Stomach smooth muscle (tissue), 2 donors: Measurements from ENCODE around the gene P3H1.

Experiments
- H3K27ac ChIP-seq: one replicate; pipeline ENCODE4 v1.7.0; 2013; ENCODE audit warnings: mild to moderate bottlenecking, low read length, inconsistent platforms
- H3K27me3 ChIP-seq, 2 donors: one replicate each; pipeline ENCODE4 v1.7.0; 2013; ENCODE audit warnings: low read length in 2 of 2; ENCODE audit not compliant: insufficient read depth in 2 of 2, control insufficient read depth in 1 of 2
- H3K36me3 ChIP-seq, 2 donors: one replicate each; pipeline ENCODE4 v1.7.0; 2013; ENCODE audit warnings: low read length in 2 of 2; ENCODE audit not compliant: control insufficient read depth in 2 of 2, insufficient read depth in 2 of 2
- H3K4me1 ChIP-seq: one replicate; pipeline ENCODE4 v1.7.0; 2013; ENCODE audit warnings: low read length; ENCODE audit not compliant: control insufficient read depth, insufficient read depth
- H3K4me3 ChIP-seq, 2 donors: one replicate each; pipeline ENCODE4 v1.7.0; 2013; ENCODE audit warnings: low read length in 2 of 2
- H3K9ac ChIP-seq, 2 donors: one replicate each; pipeline ENCODE4 v1.7.0; 2013; ENCODE audit warnings: low read length in 2 of 2, mild to moderate bottlenecking in 1 of 2
- H3K9me3 ChIP-seq, 2 donors: one replicate each; pipeline ENCODE4 v1.7.0; 2013; ENCODE audit warnings: low read length in 2 of 2; ENCODE audit not compliant: control insufficient read depth in 2 of 2
- donor health status: healthy.
- donor health status: Pancreatic carcinoma.

Gene P3H1

DNA sequence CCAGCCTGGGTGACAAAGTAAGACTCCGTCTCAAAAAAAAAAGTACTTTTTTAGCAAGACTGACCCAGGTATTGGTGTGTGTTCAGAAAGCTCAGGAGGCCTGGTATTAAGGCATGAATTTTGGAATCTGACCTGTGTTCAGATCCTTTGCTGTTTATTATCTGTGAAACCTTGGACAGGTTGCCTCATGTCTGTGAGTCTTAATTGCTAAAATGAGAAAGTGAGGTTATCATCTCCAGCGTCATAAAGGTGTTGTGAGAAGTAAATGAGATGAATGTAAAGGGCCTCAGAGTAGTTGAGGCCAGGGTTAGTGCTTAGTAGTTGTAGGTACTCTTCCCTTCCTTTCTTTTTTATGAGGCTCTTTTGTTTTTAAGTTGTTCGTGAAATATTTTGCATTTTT, 3.0 kb upstream of the P3H1 start:
- Histone ChIP-seq H3K9me3 (no peaks in the 10 kb centered on the region), H3K4me1 (peaks cover 13% of the 10 kb centered on the region), H3K27ac (no peak overlapping the region), H3K27me3 (no peaks in the 10 kb centered on the region), H3K36me3 (peaks cover 2 to 9% of the 10 kb centered on the region in 2 donors), H3K4me3 (no peak overlapping the region), H3K9ac (no peak overlapping the region)

DNA sequence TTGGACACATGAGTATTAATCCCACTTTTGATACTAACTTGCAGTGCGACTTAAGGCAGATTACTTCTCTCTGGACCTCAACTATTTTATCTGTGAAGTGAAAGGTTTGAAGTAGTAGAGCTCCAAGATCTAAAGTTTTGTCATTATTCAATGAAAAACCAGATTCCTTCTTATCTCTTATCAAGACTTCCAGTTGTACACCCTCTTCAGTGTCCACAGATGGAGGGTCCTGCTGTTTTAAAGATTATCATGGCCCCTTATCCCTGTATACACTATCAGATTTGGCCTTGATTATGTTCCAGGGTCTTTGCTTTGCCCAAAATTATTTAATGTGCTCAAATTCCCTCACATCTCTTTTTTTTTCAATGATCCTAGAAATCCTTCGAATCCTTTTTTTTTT, 1.3 kb upstream of the P3H1 start:
- Histone ChIP-seq H3K9ac (peak overlapping the region; percentile 80 to 89), H3K4me1 (peaks cover 18% of the 10 kb centered on the region), H3K27ac (no peak overlapping the region), H3K9me3 (no peaks in the 10 kb centered on the region), H3K36me3 (no peaks in the 10 kb centered on the region), H3K27me3 (no peaks in the 10 kb centered on the region), H3K4me3 (peak overlapping the region; percentile 81 to 96)

DNA sequence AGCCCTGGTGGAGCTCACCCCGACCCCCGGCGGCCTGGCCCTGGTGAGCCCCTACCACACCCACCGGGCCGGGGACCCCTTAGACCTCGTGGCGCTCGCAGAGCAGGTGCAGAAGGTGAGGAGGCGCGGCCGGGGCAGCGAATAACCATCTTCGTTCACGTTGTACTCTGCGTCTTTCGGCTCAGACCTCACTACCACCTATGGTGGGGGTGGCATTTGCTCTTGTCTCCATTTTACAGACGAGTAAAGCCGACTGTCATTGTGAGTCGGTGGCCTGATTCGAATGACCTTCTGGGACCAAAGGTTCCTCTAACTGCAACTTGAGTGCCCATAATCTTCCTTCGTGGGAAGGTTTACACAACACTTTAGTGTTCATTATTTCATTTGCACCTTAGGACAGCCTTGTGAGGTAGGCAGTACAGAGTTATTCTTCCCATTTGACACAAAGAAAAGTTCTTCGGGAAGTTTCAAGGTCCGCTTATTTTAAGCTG, 727 bp upstream of the P3H1 start:
- no peaks in the 10 kb centered on the region for H3K36me3 ChIP-seq
- no peaks in the 10 kb centered on the region for H3K27me3 ChIP-seq
- H3K27ac ChIP-seq: peak overlapping the region; percentile 82
- peak overlapping the region; percentile 80 to 89 for H3K9ac ChIP-seq
- no peaks in the 10 kb centered on the region for H3K9me3 ChIP-seq
- peak overlapping the region; percentile 81 to 96 for H3K4me3 ChIP-seq
- peaks cover 18% of the 10 kb centered on the region for H3K4me1 ChIP-seq

DNA sequence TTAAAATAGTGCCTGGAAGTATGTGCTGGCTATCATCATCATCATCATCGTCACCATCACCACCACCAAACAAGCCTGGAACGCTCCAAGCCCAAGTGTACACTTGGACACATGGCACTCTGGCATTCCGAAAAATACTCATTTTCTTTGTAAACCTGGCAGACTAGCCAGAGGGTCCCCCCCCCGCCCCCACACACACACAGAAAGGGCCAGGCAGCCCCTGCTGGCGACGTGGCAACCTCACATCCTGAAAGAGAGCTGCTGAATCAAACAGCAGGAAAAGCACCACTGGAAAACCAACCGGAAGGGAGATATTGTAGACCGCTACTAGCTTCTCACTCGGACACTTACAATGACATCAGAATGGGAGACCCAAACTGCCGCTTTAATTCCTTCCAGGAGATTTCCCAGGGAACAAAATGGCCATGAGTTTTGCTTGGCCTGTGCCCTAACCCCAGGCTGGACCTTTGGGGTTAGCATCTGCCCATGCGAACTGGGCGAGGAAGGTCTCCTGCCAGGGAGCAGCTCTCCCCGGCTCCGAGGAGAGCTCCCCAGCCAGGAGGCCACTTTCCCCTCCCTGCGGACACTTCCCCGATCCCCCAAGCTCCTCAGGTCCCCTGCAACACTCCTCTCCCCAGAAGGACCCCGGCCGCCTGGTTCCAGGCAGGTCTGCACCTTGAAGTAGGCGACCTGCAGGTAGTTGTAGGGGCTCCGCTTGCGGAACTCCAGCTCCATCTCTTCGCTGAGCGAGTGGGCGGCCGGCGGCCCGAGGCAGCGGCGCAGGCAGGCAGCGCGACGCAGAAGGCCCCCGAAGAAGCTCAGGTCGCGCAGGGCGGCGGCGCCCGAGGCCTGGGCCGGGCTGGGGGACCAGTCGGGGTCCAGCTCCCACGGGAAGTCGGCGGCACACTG, 742 bp downstream of the P3H1 start:
- peak overlapping the region; percentile 75 to 96 for H3K4me3 ChIP-seq
- H3K27ac ChIP-seq: peak overlapping the region; percentile 76
- H3K9me3 ChIP-seq: no peaks in the 10 kb centered on the region
- peak overlapping the region; percentile 80 to 84 for H3K9ac ChIP-seq
- peaks cover 18% of the 10 kb centered on the region for H3K4me1 ChIP-seq
- peaks cover 0 to 3% of the 10 kb centered on the region in 2 donors for H3K36me3 ChIP-seq
- H3K27me3 ChIP-seq: no peaks in the 10 kb centered on the region

DNA sequence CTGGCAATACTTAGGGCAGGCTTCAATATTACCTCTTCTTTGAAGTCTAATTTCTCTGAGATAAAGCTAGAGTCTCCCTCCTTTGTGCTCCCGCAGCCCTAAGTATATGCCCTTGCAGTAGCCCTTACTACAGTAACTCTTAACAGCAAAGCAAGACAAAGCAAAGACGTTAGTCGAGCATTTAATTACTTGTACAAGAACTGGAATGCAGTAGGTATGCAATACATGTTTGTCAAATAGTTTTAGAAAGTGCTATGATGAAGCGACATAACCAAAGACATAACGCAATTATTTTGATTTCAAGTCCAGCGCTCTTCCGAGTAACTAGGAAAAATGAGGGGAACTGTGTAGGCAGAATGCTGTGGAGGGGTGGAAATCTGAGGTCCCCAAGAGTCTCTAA, 1.6 kb downstream of the P3H1 start:
- peaks cover under 1 to 3% of the 10 kb centered on the region in 2 donors for H3K36me3 ChIP-seq
- H3K4me1 ChIP-seq: peaks cover 18% of the 10 kb centered on the region
- H3K9ac ChIP-seq: peak overlapping the region; percentile 80 to 84
- peak overlapping the region; percentile 75 to 96 for H3K4me3 ChIP-seq
- H3K27ac ChIP-seq: peak overlapping the region; percentile 76
- no peaks in the 10 kb centered on the region for H3K9me3 ChIP-seq
- no peaks in the 10 kb centered on the region for H3K27me3 ChIP-seq

DNA sequence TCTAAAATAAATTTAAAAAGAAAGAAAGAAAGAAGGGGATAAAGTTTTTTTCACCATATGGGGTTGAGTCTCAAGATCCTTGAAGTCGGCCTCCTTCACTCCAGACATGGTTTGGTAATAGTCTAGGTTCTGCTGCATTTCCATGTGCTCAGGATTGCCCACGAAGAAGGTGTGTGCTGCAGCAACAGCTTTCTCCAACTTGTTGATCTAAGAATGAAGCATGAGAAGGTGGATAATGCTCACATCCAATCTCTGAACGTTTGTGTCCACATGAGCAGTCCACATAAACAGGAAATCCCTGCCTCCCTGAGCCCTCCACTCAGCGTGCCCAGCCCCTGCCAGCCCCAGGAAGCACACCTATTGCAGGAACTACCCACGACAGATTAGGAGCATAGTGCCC, 4.6 kb downstream of the P3H1 start:
- Histone ChIP-seq H3K9ac (no peak overlapping the region), H3K36me3 (peaks cover 19 to 23% of the 10 kb centered on the region in 2 donors), H3K27ac (no peak overlapping the region), H3K4me1 (peaks cover 18% of the 10 kb centered on the region), H3K9me3 (no peaks in the 10 kb centered on the region), H3K4me3 (no peak overlapping the region), H3K27me3 (no peaks in the 10 kb centered on the region)

DNA sequence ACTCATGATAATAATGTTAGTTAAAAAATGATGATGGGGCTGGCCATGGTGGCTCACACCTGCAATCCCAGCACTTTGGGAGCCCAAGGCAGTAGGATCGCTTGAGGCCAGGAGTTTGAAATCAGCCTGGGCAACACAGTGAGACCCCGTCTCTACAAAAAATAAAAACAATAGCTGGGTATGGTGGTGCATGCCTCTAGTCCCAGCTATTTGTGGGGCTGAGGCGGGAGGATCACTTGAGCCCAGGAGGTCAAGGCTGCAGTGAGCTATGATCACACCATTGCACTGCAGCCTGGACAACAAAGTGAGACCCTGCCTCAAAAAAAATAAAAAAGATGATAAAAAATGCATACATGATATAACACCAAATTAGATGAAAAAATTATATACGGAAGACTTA, 5.3 kb downstream of the P3H1 start:
- Histone ChIP-seq H3K4me3 (no peak overlapping the region), H3K4me1 (peaks cover 18% of the 10 kb centered on the region), H3K36me3 (peaks cover 20 to 25% of the 10 kb centered on the region in 2 donors), H3K9ac (no peak overlapping the region), H3K9me3 (no peaks in the 10 kb centered on the region), H3K27ac (no peak overlapping the region), H3K27me3 (no peaks in the 10 kb centered on the region)

DNA sequence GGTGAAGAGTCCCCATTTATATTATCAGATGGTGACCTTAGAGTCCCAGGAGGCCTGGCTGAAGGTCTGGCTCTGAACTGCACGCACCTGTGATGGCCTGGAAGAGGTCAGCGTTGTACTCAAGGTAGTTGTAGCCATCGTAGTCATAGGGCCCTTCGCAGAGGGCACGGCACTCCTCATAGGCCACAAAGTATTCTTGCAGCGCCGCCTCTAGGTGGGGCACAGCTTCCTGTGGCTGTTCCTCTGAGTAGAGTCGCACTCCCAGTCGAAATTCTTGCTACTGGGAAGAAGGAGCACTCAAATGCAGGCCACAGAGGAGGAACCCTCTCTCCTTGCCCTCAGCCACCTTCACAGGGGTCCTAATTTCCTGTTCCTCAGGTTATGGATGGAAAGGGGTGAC, 7.7 kb downstream of the P3H1 start:
- H3K9me3 ChIP-seq: no peaks in the 10 kb centered on the region
- no peak overlapping the region for H3K27ac ChIP-seq
- H3K36me3 ChIP-seq: peaks cover 44 to 49% of the 10 kb centered on the region in 2 donors
- H3K9ac ChIP-seq: no peak overlapping the region
- H3K27me3 ChIP-seq: no peaks in the 10 kb centered on the region
- H3K4me3 ChIP-seq: no peak overlapping the region
- H3K4me1 ChIP-seq: no peaks in the 10 kb centered on the region

DNA sequence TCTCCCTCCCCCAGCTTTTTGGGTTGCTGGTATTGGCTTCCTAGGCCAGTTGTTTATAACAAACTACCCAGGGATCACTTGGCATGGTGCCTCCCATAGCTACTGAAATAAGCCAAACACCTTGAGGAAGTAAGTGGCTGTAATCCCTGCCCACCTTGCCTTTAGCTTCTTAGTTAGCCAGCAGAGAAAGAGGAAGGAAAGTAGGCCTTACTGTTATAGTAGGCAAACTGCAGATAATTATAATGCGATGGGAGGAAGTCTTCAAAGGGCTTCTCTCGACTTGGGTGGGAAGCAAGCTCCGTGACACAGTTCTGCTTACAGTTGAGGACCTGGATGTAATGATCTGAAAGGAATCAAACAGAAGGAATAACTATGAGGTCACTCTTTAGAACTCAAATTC, 8.2 kb downstream of the P3H1 start:
- Histone ChIP-seq H3K9me3 (no peaks in the 10 kb centered on the region), H3K4me3 (no peak overlapping the region), H3K36me3 (peaks cover 47 to 53% of the 10 kb centered on the region in 2 donors), H3K9ac (no peak overlapping the region), H3K4me1 (no peaks in the 10 kb centered on the region), H3K27ac (no peak overlapping the region), H3K27me3 (no peaks in the 10 kb centered on the region)

DNA sequence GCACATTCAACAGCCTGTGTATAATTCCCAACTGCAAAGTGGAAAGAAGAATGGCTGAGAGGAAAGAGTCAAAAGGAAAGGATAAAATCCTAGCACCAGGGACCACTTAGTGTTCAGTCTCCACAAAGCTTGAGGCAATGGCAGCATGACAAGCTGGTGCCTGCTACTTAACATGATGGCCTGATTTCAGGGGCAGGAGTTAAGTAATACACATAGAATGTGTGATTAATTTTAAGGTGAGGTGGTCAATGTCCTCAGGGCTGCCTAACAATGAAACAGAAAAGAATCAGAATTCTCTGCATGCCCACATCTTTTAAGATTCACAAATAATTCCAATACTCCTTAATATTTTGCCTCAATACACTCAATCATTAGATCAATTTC, 8.9 kb downstream of the P3H1 start:
- Histone ChIP-seq H3K9ac (no peak overlapping the region), H3K4me3 (no peak overlapping the region), H3K27ac (no peak overlapping the region), H3K4me1 (no peaks in the 10 kb centered on the region), H3K36me3 (peaks cover 50 to 53% of the 10 kb centered on the region in 2 donors), H3K27me3 (no peaks in the 10 kb centered on the region), H3K9me3 (no peaks in the 10 kb centered on the region)
